Right renal pelvis (tissue), 4 donors: ENCODE results near the gene HEXD. TPM values are rescaled to one million over a fixed set of nuclear protein-coding genes. Genes with fewer than 3 reads are reported as not detected.
A peak's percentile ranks its signal among the peaks of the same experiment; 100 is the strongest.

Source experiments
- DNase-seq, 4 donors: peaks; one replicate each; pipeline ENCODE4 v3.0.0-alpha.2; 2013; ENCODE audit warnings: low read depth in 4 of 4, low spot score in 3 of 4, missing footprints in 1 of 4
- polyA plus RNA-seq, 4 donors: library from polyadenylated mRNA; unstranded; fragments of 120-200 nt; gene quantifications; one replicate each; pipeline ENCODE4 v1.2.1, GENCODE V29; 2013; ENCODE audit not compliant: insufficient read length in 4 of 4

The HEXD gene
- polyA plus RNA-seq, 4 donors, result 28.7 to 48.5 (median 37.7) TPM

DNA sequence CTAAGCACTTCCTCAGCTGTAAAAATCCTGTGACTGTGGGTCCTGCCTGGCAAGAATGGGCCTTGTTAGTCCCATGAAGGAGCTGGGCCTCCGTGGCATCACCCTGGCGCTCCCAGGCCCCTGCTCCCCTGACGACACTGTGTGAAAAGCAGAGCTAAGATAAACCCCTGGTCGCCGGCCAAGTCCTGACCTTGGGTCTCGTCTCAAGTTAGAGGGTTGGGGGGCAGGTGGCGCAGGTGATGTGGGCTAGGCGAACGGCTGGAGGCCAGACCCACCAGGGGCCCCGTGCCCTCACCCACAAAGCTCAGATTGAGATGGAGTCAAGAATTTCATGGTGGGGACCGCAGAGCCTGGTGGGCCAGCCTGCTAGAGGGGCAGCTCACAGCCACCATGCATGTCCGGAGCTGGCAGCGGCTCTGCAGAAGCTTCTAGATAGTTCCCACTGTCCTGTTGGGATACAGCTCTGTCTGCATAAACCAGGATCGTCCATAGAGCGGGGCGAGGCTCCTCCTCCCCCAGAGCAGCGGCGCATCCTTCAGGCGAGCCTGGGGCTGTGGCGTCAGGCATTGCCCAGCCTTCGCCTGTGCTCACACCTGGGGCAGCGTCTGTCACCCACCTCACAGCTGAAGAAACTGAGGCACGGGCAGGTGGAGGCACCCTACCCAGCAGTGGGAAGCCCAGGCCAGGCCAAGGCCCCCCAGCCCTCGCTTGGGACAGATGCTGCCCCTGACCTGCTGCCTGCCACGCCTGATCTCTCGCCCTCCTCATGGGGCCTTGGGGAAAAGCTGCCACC, 20.4 kb downstream of the HEXD start:
- DNase-seq, result no peak

DNA sequence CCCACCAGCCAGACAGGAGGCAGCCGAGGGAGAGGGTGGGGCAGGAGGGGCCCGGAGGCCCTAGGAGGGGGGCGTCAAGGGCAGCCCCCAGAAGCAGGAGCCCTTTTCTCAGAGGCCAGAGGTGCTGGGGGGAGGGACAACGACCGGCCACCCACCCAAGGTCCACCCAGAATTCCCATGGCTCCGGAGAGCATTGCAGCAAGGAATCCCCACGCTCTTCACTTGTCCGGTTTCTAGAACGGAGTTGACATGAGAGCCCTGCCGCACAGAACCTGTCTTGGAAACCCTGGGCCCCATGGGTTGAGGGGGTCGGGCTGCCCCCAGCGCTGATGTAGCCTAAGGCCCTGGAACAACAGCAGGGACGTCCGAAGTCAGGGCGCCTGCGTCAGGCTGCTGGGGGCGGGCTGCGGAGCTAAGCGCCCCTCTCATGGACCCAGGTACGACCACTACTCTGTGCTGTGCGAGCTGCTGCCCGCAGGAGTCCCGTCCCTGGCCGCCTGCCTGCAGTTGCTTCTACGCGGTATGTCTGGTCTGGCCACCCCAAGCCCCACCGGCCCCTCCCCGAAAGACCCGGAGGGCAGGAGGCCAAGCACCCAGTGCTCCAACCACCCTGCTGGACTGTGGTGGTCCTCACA, 21.2 kb downstream of the HEXD start:
- DNase-seq, result no peak

DNA sequence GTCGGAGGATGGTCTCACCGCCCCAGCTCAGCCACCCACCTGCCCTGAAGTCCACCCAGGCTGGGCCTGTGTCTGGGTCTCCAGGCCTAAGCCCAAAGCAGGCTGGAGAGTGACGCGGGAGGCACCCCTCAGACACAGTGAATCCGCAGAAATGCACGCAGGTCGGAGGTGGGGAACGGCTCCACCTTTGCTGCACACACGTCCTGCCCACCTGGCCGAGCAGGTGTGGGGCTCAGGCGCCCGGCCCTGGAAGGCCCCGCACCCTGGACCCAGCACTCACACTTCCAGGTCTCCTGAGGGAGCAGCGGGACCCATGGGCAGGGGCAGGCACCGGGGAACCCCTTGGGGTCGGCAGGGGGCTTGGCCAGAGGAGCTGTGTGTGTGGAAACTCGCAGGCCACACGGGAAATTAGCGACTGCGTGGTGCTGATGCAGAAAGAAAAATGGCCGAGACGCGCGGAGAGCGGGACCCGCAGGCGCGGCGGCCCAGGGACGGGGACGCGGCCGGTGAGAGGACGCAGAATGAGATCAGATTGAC, 21.8 kb downstream of the HEXD start:
- DNase-seq, result no peak

DNA sequence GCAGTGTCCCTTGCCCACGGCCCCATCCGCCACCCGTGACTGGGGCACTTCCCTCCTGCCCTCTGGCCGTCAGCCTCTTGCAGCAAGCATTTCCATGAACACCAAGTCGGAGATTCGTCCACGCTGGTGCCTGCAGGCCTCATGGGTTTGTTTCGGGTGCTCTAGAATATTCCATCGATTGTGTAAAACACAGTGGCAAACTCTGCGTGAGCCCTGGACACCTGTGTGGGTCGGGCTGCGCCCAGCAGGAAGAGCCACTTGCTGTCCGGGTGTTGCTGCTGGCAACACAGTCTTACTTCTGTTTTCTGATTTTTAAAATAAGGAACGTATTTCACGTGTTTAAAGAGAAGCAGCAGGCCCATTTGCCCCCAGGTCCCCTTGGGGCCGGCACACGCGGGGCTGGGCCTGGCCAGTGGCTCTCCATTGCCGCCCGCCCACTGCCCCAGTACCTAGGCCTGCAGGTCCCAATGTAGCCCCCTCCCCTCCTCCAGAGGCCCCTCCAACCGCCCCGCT, 22.4 kb downstream of the HEXD start:
- no peak for DNase-seq

DNA sequence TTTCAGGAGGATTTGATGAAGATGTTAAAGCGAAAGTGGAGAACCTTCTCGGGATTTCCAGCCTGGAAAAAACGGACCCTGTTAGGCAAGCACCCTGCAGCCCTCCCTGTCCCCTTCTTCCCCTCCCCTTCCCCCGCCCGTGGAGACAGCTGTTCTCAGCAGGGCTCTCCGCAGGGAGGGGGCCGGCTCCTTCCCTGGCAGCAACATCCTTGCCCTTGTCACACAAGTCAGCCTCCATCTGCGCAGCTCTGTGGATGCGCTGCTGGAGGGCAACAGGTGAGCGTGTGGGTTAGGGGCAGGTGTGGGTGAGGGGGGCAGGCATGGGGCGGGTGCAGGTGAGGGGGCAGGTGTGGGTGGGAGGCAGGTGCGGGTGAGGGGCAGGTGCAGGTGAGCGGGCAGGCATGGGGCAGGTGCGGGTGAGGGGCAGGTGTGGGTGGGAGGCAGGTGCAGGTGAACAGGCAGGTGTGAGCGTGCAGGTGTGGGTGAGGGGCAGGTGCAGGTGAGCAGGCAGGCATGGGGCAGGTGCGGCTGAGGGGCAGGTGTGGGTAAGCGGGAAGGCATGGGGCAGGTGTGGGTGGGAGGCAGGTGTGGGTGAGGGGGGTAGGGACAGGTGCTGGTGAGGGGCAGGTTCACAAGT, 23.0 kb downstream of the HEXD start:
- no peak for DNase-seq

DNA sequence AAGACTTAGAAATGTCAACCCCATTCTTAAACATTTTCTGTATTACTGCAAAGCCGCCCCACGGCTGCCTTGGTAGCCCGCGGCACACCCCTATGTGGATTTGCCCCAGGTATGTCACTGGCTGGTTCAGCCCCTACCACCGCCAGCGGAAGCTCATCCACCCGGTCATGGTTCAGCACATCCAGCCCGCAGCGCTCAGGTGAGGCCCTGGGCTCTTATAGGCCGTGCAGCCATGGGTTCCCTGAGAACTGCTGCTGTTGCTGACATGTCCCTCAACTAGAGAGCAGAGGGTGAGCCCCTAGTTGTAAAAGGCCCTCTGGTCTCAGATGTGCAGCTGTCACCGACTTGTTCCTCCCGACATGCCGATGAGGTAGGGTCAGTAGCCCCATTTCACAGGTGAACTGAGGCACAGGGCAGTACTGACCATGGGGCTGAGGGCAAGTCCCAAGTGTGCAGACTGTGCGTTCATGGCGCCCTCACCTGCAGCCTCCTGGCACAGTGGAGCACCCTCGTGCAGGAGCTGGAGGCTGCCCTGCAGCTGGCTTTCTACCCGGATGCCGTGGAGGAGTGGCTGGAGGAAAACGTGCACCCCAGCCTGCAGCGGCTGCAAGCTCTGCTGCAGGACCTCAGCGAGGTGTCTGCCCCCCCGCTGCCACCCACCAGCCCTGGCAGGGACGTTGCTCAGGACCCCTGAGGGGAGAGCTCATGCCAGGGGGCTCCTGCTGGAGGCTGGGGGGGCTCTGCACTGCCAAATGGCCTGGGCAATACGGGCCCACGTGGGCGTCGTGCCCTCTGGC, 23.7 kb downstream of the HEXD start:
- DNase-seq, result no peak

DNA sequence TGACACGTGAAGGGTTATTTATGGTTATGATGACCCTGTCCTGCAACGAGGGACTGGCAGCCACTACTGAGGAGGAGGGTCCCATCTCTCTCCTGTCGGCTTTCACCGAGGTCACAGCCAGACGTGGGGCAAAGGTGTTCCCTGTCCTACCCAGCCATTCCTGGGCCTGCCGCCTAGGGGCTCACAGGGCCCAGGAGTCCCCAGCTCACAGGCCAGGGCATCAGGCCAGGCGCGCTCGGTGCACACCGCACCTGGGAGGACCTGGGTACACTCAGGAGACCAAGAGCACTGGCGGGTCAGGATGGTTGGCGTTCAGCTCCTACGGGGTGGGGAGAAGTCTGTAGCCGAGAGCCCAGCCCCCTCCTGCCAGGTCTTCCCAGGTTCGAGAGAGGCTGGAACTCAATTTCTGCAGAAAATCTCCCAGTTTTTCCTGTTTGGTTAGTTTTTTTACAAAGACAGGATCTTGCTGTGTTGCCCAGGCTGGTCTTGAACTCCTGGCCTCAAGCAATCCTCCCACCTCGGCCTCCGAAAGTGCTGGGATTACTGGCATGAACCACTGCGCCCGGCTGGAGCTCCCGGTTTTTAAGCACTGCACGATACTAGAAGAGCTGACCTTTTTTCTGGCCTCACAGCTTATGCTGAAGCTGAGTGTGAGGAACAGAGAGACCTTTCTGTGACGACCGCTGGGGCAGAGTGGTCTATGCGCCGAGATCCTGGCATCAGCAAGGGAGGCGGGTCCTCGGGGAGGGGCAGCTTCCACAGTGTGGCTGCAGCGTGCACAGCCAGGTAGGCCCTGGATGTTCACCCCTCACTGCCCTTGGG, 24.7 kb downstream of the HEXD start:
- DNase-seq, result no peak

DNA sequence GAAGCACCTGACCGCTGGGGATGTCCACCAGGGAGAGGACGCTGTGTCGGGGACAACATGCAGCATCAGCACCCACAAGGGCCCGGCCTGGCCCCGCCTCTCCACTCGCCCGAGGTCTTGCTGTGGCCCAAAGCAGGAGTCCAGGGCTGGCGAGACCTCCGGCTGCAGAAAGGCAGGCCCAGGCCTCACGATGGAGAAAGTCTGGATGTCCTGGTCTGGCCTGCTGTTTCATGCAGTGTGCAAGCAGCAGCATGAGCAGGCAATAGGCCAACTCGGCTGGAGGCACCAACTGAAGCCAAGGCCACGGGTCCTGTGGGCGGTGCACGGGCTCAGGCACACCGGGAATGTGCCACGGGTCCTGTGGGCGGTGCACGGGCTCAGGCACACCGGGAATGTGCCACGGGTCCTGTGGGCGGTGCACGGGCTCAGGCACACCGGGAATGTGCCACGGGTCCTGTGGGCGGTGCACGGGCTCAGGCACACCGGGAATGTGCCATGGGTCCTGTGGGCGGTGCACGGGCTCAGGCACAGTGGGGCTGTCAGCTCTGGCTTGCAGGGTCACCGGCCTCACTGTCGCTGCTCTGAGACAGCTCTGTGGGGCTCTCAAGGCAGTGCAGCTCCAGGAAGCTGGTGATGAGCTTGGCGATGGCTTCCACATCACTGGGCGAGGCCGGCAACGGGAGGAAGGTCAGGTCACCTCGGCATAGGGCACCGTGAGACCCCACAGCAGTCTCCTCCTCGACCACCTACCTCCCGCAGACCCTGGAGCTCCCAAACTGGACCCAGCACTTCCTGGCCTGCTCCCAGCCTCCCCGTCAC, 25.5 kb downstream of the HEXD start:
- no peak for DNase-seq

DNA sequence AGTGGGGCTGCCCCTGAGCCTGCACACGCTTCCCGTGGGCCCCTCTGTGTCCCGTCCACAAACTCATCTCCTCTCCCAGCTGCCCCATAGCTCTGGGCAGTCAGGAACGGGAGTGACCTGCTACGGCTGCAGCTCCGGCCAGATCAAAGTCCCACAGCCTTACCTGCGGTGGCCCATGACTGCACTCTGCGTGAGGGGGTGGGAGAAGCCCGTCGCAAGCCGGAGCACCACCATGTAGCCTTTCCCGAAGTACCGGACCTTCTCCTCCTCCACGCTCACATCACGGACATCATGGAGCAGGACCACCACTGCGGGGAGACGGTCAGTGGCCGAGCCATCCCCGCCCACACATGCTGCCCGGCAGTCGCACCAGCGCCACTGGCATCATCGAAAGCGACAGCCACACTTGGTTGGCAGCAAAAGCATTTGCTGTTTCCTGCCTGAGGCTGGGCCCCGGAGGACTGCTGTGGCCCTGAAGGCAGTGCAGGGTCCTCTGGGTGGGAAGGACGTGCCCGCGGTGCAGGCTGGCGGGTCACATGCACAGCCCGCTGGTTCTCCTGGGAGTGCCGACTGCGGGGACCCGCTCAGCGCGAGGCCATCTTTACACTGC, 26.2 kb downstream of the HEXD start:
- no peak for DNase-seq

DNA sequence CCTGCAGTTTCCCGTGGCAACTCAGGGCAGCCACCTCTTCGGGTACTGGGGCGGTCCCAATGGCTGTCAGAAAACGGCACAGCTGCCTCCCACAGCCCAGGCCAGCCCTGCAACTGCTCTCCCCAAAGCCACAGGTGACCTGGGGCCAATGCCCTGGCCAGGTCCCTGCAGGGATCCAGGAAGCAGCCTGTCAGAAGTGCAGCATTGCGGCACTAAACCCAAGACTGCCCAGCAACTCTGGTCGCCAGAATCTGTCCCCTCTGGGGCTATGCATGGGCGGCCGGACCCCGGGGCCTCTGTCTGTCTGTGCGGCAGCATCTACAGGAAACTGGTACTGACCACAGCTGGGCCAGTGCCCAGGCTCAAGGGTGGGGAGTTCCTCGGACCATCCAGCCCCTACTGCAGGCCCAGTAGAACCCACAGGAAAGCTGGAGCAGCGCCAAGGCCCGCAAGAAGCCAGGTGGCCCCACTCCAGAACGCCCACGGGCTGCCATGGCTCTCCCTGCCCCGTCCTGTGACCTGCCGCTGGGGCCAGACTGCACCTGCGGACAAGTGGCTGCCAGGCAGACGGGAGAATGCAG, 26.9 kb downstream of the HEXD start:
- no peak for DNase-seq

DNA sequence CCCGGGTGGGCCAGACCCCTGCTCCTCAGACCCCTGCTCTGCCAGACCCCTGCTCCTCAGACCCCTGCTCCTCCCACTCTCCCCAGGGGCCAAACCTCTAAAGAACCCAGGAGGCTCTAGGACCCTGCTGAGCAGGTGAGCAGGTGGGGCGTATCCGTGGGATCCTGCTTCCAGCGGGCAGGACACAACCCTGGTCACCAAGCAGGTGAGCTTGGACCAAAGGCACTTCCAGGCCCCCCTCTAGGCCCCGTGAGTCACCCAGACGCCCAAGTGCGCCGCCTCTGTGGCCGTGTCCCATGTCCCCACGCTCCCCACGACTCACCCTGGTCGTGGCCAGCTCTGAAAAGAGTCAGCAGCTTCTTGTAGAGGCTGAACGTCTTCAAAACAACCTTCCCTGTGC, 27.4 kb downstream of the HEXD start:
- DNase-seq, result no peak

DNA sequence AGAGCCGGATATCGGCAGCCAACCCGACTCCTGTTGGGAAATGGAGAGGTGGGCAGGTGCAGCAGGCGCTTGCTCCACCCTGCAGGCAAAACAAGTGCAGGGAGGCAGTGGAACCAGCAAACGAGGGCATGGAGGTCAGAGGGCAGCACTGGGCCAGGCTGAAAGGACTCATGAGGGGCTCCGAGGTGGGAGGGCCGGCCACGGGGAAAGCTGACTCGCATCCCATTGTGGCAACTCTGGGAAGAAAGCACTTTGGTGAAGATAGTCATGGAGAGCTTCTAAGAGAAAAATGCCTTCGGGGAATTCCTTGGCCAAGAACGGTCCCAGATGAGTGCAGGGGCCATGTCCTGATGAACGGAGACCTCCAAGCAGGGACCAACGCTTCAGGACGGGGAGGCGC, 28.0 kb downstream of the HEXD start:
- DNase-seq, result no peak

DNA sequence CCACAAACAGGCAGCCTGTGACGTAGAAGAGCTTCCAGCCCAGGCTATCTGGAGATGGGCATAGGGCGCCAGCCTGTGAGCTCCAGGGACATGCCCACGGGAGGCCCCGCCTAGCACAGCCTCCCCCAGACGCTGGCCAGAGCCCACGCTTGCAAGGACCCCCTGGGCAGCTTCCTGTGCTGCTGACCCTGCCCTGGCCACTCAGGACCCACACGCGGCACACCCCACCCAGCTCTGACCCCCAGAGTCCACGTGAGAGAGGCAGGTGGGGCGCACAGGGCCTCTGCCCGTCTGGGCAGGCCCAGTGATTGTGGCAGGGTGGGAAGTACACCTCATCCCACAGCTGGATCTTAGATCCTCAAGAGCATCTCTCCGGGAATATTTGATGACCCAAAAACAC, 28.5 kb downstream of the HEXD start:
- no peak for DNase-seq

DNA sequence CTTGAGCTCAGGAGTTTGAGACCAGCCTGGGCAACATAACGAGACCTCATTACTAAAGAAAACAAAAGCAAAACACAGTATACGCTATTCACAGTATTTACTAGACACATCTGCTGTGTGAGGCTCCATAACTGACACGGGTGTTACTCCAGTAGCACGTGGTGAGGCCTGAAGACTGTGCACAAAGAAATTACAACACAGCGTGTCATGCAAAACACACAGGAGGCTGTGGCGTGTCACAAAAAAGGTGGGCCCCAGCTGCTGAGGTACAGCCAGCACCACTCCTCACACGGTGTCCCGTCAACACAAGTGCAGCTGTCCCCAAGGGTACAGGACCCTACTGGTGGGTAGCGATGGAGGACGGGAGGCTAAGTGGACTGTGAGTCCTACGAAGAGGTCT, 29.7 kb downstream of the HEXD start:
- DNase-seq, result no peak

DNA sequence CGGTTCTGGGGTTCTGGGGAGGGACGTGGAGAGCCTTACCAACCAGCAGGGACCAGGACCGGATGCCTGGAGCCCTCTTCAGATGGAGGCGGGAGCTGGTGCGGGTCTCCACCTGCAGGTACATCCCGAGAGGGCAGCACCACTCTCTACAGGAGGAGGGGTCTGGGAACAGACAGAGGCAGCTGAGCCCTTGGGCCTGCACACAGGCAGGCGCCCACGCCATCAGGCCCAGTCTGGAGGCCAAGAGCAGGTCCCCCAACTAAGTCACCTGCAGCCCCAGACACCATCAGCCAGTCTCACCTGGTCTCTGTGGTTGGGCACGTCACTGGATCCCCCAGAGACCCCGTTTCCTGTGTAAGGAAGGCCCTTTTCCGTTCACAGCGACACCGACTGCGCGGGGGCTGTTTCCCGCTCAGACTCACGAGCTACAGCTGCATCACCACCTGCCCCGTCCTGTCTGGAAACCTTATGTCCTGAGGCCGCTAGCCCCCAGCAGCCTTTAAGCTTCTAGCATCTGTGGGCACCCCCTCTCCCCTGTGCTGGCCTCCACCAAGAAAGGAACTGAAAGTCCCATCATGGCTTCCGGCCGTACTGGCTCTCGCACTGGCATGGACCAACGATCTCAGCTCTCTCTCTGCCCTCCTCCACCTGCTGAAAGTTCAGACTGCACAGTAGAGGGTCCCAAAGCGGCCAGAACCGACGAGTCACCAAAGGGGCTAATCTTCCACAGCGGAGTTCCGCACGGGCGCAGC, 31.2 kb downstream of the HEXD start:
- no peak for DNase-seq

DNA sequence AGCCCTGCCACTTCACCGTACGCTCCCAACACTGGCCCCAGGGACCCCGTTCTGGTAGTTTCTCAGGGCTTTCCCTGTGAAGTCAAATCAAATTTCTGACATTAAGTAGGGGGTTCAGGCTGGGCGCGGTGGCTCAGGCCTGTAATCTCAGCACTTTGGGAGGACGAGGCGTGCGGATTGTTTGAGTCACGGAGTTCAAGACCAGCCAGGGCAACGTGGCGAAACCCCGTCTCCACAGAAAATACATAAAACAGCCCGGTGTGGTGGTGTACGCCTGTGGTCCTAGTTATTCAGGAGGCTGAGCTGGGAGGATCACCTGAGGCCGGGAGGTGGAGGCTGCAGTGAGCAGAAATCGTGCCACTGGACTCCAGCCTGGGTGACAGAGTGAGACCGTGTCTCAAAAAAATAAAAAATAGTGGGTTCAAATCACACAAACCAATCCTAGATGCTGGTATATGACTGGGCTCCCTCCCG, 31.8 kb downstream of the HEXD start:
- no peak for DNase-seq

DNA sequence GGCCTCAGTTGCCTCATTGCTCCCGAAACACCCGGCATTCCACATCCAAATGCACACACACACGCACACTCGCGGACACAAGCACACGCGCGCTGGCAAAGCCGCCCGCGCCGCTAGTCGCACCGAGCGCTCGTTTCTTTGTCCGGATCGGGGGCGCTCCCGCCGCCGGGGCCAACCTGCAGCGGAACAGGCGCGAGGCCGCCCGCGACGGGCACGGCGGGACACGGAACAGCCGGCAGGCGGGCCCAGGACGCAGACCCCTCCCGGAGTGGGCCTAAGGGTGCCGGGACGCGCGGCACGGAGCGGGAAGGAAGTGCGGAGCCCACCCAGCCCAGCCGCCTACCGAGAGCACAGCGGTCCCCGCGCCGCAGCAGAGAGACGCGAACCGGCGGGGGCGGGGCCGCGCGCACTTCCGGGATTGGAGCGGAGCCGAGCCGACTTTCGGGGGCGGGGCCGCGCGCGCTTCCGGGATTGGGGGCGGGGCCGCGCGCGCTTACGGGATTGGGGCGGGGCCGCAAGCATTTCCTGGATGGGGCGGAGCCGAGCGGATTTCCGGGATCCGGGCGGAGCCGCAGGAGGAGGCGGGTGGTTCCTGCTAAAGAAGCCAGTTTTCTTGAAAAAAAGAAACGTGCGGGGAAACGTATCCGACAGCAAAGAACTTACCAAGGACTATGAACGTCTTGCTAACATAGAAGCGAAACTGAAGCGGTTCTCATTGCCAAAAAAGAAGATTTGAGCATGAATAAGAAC, 32.4 kb downstream of the HEXD start, which contains the start of gene CYBC1:
Gene CYBC1, minus strand, starts transcription at position 396 of the 750 bp plus-strand sequence. CDS start 1,498 bp downstream, outside the sequence.
- peak; percentile 74 to 84 (median 81) for DNase-seq
